NCI-H2227 (cell line): ENCODE measurements around the gene AEBP1.

Source experiments
- DNase-seq: peaks from one replicate; lab custom pipeline; 2025; ENCODE audit not compliant: unreplicated experiment; lab: John Stamatoyannopoulos, UW

Gene AEBP1

DNA sequence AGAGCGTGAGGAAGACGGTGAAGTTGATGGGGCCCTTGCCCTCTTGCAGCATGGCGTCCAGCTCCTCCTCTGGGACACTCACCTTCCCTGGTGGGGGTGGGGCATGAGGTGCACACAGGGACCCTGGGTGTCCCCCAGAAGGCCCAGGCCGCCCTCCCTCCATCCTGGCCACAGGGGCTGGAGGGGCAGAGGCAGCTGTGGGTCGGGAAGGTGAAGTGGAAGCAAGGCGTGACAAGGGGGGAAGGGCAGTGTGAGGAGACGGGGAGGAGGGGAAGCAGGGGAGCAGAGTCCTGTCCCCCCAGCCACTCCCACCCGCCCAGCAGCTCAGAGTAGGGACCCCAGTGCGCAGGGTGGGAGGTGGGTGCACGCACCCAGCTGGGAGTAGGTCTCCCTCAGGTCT lies 36.2 kb downstream of the AEBP1 start:
- DNase-seq: no peak

DNA sequence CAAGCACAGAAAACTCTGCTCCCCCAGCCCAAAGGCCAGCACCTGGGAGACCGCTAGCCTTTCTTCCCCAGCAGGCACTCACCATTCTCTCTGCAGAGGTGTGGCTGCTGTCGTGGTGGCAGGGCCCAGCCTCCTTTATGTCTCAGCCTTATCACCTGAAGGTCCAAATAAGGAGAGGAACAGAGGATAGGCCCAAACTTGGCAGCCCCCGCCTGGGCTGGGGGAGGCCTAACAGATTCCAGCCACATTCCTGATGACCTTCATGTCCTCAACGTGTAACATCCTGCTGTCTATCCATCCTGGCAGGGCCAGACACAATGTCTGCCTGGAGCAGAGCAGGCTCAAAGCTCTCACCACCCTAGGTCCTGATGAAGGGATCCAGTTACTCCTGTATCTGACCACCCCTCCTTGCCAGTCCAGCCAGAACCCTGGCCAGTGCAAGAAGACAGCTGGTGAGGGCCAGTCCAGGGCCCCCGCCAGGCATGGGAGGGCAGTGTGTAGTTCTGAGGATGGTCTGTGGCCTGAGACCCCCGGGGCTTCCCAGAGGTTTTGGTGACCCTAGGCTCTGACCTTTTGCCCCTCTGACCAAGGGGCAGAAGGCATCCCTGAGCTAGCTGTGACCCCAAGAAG lies 37.2 kb downstream of the AEBP1 start, which contains the start of gene MYL7:
Gene MYL7 (minus strand): TSS at position 112 of the 630 bp plus-strand sequence. CDS start 27 bp downstream, at position 85.
- DNase-seq: no peak

- DNase-seq: no peak
Measured at GRCh38 chr7:44142028-44142427, 37.9 kb downstream of the AEBP1 start.

- DNase-seq: no peak
Measured at GRCh38 chr7:44143646-44144250, 39.6 kb downstream of the AEBP1 start.

- DNase-seq: no peak
Measured at GRCh38 chr7:44144426-44144967, 40.4 kb downstream of the AEBP1 start.

DNA sequence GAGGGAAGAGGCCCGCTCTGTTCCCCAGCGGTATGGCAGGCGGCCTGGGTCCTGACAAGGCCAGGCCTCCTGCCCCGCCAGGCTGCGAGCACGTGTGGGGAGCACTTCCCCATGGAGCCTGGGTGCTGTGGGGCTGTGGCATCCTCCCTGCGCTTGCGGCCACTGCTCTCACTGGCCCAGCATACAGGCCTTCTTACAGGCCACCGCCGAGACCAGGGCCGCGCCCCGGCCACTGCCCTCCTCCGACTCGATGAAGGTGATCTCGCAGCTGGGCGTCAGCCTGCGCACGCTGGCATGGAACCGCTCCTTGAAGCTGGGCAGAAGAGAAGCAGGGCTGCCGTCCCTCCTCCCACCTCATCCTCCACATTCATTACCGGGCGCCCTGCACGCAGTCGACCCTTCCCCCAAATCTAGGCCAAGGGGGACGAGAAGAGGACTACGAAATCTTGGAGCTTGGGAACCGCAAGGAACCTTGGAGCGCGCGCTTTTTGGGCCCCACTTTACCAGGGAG lies 40.9 kb downstream of the AEBP1 start:
- DNase-seq: no peak

DNA sequence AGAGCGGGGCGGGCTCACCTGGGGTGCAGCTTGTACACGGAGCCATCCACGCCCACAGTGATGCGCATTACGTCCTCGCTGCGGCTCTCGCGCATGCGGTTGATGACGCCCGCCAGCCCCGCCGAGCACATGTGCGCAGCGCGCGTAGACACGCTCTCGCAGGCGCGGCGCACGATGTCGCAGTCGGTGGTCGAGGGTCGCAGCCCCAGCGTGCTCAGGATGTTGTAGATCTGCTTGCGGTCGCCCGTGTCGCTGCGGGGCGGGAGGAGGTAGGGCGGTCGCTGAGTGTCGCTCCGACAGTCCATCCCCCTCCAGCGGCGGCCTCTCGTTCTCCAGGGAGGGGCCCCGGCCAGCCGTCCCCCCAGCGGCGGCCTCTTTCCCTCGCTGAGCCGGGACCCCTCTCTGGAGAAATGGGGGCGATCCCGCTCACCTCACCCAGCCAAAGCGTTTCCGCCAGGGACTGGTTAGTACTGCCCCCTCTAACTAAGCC lies 41.4 kb downstream of the AEBP1 start:
- DNase-seq: no peak

GRCh38 chr7:44145969-44146911 lies 42.1 kb downstream of the AEBP1 start:
- DNase-seq: no peak

DNA sequence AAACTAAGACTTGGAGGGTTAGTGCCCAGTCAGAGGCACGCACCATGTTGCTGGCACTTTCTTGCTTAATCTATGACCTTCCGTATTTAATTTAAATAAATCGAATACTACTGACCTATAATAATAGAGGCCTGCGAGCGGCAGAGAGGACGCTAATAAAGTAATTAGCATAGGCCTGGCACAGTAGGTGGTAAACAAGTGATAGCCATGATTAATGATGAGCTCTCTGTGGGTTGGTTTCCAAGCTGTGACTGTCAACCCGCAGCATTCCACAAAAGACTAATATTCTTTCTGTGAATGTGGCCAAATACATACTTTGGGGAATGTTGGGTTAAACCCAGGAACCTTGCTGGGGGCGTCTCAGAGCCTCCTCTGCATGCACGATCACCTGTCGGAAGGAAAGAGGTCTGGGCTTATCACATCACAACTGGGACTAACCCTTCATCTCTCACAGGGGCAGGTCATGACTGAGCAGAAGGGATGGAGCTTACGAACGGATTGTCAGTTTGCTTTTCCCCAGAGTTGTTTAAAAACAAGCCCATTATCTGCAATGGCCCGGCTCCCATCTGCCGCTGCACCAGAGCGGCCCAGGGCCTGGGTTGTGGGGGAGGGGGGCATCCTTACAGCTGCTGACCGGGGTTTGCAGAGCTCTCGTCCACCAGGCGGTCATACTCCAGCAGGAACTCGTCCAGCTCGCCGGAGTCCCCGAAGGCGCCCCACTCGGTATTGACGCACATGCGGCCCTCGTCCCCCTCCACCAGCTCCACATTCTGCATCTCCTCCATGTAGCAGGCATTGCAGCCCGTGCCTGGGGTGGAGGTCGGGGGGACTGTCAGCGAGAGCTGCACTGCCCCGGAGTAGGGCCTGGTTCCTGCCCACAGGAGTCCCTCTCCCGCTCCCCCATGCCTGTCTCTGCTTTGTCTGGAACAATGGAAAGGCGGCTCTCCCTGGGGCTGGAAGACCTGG lies 43.2 kb downstream of the AEBP1 start:
- DNase-seq: no peak

DNA sequence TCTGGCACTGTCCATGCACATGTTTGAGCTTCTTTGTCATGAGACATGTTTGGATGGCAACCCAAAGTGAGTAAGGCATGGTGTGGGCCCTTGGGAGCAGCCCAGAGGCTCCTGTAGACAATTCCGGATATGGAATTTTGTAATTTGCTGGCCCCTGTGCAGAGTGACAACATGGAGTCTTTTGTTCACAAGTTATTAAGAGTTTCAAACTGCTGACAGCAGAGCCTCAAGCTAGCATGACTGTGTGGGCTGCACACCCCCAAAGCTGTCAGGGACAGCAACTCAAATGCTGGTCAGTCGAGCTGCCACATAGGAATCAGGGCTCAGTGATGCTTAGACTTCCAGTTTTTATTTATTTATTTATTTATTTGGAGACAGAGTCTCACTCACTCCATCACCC lies 44.0 kb downstream of the AEBP1 start:
- no peak for DNase-seq

DNA sequence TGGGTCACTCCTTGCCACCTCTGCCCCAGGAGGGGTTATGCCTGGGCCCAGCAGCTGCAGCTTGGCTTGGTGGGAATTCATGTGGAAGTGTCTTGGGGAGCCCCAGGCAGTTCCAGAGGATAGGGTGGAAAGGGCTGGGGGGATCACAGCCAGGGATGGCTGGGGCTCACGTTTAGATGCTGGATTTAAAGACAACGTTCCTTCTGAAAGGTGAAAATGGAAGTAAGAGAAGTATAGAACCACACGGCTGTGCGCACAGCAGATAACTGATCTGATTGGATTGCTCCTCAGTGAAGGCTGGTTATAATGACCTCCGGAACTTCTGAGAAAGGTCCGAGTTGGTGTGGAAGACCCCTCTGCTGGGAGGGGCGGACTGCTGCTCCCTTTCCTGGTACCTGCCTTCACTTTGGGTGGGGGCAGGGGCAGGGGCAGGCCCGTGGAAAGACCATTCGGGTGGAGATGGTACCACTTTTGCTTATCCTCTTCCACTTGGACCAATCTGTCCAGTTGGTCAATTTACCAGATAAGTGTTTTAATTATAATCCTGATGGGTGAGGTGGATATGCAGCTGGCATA lies 44.9 kb downstream of the AEBP1 start:
- no peak for DNase-seq

DNA sequence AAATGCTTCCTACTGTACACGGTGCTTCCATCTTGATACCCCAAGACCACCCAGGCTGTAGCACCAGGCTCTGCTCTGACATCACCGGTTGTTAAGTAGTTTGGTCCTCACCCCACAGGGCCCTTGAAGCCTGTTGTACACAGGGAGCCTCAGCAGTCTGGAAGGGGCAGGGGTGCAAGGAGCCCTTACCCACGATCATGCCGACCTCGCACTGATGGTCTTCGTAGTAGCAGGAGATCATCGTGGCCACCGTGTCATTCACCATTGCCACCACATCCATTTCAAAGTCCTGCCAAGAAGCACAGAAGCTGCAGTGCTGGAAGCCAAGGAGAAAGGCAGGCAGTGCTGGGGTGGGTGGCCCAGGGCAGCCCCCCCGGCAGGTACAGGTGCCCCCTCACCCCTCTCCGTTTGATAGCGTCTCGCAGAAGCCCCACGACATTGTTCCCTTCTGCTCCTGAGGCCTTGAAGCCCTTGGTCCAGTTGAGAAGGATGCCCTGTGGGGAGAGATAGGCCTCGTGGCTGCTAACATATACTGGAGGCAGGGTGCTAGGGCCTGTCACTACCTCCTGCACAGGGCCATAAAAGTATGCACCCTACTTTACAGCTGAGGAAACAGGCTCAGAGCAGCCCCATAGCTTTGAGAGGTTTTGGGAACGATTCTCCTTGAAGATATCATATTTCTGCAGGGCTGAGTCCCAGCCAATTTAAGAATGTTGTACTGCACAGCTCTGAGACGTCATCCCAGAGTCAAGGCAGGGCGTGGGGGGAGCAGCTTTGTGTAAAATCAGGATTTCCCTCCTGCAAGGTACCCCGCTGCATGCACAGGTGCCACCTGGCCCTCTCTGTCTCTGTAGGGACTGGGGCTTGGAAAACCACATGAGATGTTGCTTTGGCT lies 45.7 kb downstream of the AEBP1 start:
- no peak for DNase-seq

DNA sequence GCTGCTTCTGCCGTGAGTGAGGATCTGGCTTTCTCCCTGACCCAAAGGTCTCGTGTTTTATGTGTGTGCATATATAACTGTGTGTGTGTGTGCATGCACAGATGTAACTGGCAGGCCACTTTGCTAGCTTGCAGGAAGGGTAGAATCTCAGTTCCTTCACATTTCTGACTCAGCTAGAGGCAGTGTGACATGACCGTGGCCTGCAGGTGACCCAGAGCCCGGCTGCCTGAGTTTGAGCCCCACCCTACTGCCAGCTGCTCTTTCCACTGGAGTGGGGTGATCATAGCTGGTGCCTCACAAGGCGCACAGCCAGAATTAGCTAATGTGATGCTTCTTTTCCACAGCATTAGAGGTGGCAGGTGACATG lies 46.3 kb downstream of the AEBP1 start:
- no peak for DNase-seq

DNA sequence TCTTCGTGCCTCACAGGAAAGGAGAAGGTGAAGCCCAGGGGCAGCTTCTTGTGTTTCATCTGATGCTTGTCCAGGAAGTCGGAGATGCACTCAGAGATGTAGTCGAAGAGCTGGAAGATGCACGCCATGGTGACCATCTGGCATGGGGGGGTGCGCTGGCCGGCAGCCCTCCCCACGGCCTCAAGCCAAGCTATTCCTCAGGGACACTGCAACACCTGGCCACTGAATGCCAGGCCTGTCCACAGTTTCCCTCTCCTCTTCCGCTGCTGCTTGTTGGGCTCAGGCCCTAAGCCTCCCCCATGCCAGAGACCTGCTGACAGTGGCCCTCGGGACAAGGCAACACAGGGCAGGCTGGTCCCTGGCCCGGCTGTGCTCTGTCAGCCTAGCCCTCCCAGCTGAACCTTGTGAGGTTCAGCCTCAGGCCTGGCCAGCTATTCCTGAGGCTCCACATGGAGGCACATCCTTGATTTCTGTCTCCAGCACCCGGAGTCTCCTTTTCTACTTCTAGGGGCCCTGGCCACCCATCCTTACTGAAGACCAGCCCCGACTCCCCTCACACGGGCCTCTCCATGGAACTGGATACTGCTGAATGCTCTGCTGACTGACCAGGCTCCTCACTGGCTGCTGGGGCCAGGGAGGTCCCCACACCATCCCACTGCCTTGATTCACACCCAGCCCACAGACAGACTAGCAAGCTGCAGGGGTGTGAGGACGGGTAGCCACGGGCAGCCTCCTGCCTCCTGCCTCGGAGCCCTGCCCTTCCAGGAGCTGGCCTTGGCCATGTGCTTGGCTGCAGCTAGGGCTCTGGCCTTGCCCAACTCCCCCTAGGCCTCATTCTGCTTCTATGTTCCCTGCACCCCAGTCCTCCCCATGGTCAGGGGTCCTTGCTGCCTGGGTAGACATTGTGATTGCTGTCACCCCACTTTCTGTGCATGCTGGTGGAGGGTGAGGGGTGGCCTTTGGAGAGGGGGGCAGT lies 47.1 kb downstream of the AEBP1 start:
- no peak for DNase-seq

DNA sequence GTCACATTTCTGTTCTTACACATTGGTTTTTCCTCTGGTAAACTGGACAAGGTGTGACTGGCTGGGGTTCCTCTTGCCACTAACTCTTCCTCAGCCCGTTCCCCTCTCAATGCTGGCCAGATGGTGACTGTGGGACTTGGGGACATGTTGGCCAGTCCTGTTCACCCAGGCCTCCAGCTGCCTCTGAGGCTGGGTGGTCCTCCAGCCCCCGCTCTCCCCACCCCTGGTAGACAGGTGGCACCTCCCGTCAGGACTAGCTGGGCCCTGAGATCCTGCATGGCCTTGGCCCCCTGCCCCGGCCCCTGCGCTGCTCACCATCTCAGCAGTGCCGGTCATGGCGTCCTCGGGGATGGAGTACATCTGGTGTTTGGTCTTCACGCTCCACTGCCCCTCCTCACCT lies 47.8 kb downstream of the AEBP1 start:
- no peak for DNase-seq

GRCh38 chr7:44152971-44153947 lies 49.1 kb downstream of the AEBP1 start:
- DNase-seq: no peak
